Testis (tissue), 3 donors: ENCODE data around the gene MEF2A. TPM values are rescaled to one million over a fixed set of nuclear protein-coding genes. Genes with fewer than 3 reads are reported as not detected.

Source experiments
- DNase-seq: peaks from one replicate; pipeline ENCODE4 v3.0.0-alpha.2; 2019
- H3K27ac ChIP-seq, 2 donors: fragments of 200-600 bp; sonication (generic); one replicate each; pipeline ENCODE4 v1.5.1; 2019
- H3K27me3 ChIP-seq: fragments of 200-600 bp; sonication (generic); one replicate; pipeline ENCODE4 v1.5.1; 2019
- H3K36me3 ChIP-seq: fragments of 200-600 bp; sonication (generic); one replicate; pipeline ENCODE4 v1.5.1; 2017; ENCODE audit warnings: low read depth; ENCODE audit errors: missing control alignments
- H3K4me1 ChIP-seq: fragments of 200-600 bp; sonication (generic); one replicate; pipeline ENCODE4 v1.5.1; 2019
- H3K4me3 ChIP-seq, 2 donors: fragments of 200-600 bp; sonication (generic); one replicate each; pipeline ENCODE4 v1.5.1; 2017 to 2019
- H3K9me3 ChIP-seq: fragments of 200-600 bp; sonication (generic); one replicate; pipeline ENCODE4 v1.5.1; 2017
- POLR2A ChIP-seq: fragments of 450-650 bp; IDR thresholded peaks from one replicate; pipeline ENCODE4 v1.6.1; 2017; ENCODE audit warnings: antibody characterized with exemption, mild to moderate bottlenecking, moderate library complexity
- WGBS, 2 donors: methylation state at CpG; one replicate each; pipeline ENCODE4 v1.1.5; 2018; 5-methylcytosine and 5-hydroxymethylcytosine counted together
- intact Hi-C: fragments of 100-400 bp; cut with DNase I; formaldehyde crosslinking; loops from one replicate; pipeline ENCODE4 v1.15.1; 2023; ENCODE audit warnings: low total_unique reads
- polyA plus RNA-seq: library from polyadenylated mRNA; stranded (reverse); fragments of 350-450 nt; fragmentation: Illumina TruSeq; extraction: RNeasy Lipid Tissue Mini Kit (QIAGEN cat#74804); gene quantifications from one replicate; pipeline ENCODE4 v1.2.3, GENCODE V29; 2014; ENCODE audit warnings: low read depth, low replicate concordance; ENCODE audit not compliant: insufficient read depth
- total RNA-seq, 2 donors: library from RNA; depleted of rRNA; stranded (reverse); fragments of >200 nt; gene quantifications; one replicate each; pipeline ENCODE4 v1.2.3, GENCODE V29; 2016
- TF ChIP-seq, protein P1 (sequence below), 3 experiments: fragments of 450-650 bp in 2 of 3; fragments of 200-600 bp in 1 of 3; sonication (generic) in 1 of 3; IDR thresholded peaks; one replicate each; pipeline ENCODE4 v1.5.1; 2016 to 2019; ENCODE audit warnings: antibody characterized with exemption in 3 of 3, mild to moderate bottlenecking in 2 of 3, moderate library complexity in 1 of 3

Gene MEF2A
- total and polyA plus RNA-seq, 3 donors from 2014 or later: 33.7 to 68.9 (median 67.9) TPM

DNA sequence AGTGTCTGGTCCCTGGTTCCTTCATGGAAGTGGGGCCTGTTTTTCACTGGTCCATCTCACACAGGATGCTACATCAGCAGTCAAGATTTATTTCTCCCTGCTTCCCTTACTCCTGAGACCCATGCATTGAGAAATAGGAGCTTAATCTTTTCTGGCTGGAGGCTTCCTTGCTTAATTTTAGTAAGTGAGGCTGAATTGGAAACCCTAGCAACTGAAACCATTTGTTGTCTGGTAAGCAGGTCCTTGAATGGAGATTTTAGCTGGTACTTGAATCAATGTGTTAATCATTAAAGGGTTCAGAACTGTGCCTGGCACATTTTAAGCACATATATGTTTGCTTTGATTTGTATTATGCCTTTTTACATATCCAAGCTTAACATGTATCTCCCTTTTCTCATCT lies 20.2 kb upstream of the MEF2A start:
- DNase-seq: no peak
- no peak for TF ChIP-seq POLR2A
- TF ChIP-seq, protein P1, sequence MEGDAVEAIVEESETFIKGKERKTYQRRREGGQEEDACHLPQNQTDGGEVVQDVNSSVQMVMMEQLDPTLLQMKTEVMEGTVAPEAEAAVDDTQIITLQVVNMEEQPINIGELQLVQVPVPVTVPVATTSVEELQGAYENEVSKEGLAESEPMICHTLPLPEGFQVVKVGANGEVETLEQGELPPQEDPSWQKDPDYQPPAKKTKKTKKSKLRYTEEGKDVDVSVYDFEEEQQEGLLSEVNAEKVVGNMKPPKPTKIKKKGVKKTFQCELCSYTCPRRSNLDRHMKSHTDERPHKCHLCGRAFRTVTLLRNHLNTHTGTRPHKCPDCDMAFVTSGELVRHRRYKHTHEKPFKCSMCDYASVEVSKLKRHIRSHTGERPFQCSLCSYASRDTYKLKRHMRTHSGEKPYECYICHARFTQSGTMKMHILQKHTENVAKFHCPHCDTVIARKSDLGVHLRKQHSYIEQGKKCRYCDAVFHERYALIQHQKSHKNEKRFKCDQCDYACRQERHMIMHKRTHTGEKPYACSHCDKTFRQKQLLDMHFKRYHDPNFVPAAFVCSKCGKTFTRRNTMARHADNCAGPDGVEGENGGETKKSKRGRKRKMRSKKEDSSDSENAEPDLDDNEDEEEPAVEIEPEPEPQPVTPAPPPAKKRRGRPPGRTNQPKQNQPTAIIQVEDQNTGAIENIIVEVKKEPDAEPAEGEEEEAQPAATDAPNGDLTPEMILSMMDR (IDR thresholded peaks at IDR 0.05): no peak
- Histone ChIP-seq H3K27ac (no peak overlapping the region), H3K4me3 (no peak overlapping the region), H3K4me1 (no peaks in the 10 kb centered on the region), H3K36me3 (no peaks in the 10 kb centered on the region), H3K9me3 (no peaks in the 10 kb centered on the region), H3K27me3 (no peaks in the 10 kb centered on the region)
- intact Hi-C loops: no loop called here

DNA sequence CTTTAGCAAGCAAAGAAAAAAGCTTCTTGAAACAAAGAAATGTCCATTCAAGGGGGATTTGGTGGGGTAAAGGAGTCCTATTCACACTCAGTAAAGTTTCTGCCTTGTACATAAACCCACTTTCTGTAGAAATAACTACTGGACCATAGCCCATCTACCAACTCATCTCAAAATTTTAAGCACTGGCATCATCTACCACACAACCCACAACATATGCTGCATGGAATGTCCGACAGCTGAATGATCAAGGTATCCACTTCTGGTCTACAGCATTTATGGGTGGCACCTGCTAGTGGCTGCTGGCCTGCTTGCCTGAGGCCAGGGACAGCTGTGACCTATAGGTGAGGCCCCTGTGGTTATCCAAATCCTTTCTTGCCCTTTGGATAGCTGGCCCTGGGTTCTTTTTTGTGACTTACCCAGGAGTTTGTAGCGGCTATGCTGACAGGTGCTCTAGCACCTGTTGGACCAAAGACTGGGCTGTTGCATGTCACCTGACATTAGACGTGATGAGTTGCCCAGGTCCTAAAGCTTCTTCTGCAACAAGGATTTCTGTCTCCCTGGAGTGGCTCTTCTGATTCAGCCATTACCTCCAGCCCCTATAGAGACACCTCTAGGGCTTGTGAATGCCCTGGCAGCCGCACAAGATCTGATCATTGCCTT lies 19.2 kb upstream of the MEF2A start:
- no peak overlapping the region for H3K27ac ChIP-seq
- H3K9me3 ChIP-seq: no peaks in the 10 kb centered on the region
- no peaks in the 10 kb centered on the region for H3K4me1 ChIP-seq
- TF ChIP-seq POLR2A: no peak
- TF ChIP-seq, protein P1 (IDR thresholded peaks at IDR 0.05): no peak
- H3K27me3 ChIP-seq: no peaks in the 10 kb centered on the region
- intact Hi-C loops: no loop called here
- no peaks in the 10 kb centered on the region for H3K36me3 ChIP-seq
- no peak for DNase-seq
- H3K4me3 ChIP-seq: no peak overlapping the region
- 78 to 92% methylated on average over 4 of the region's 4 CpGs for WGBS, 2 donors

DNA sequence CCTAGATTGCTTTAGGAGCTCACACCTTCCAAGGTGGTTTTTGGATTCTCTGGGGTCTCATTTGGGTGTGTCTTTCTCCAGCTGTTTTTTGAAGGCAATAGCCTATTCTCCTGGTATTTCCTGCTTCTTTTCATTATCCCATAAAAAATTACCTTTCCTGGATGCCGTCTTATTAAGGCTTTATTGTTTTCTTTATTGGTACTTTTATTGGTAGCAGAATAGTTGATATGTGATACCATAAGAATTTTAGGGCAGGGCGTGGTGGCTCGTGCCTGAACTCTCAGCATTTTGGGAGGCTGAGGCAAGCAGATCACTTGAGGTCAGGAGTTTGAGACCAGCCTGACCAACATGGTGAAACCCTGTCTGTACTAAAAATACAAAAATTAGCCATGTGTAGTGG lies 18.3 kb upstream of the MEF2A start:
- DNase-seq: no peak
- Histone ChIP-seq H3K27me3 (no peaks in the 10 kb centered on the region), H3K36me3 (no peaks in the 10 kb centered on the region), H3K4me1 (no peaks in the 10 kb centered on the region), H3K4me3 (no peak overlapping the region), H3K27ac (no peak overlapping the region), H3K9me3 (no peaks in the 10 kb centered on the region)
- 94% methylated on average over 3 of the region's 3 CpGs for WGBS, 2 donors
- intact Hi-C loops: no loop called here
- TF ChIP-seq, protein P1 (IDR thresholded peaks at IDR 0.05): no peak
- TF ChIP-seq POLR2A: no peak

DNA sequence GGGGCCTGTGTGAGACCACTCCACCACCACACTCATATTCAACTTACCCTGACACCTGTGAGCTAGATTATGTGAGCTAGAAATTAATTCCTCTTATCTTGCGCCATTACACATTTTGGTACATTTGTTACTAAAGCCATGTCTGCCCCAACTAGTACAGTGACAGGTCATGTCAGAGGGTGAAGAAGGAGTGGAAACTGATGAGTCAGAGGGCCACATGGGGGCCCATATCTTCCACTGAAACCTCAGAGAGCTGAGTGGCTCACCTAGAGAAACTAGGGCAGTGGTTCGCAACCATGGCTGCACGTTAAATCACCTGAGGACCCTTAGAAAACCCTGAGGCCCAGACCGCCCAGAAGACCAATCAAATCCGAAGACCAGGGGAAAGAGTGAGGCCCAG lies 15.7 kb upstream of the MEF2A start:
- no peaks in the 10 kb centered on the region for H3K27me3 ChIP-seq
- intact Hi-C loops: no loop called here
- 91 to 93% methylated on average over 5 of the region's 5 CpGs for WGBS, 2 donors
- TF ChIP-seq POLR2A: no peak
- TF ChIP-seq, protein P1 (IDR thresholded peaks at IDR 0.05): no peak
- no peak overlapping the region for H3K4me3 ChIP-seq
- DNase-seq: no peak
- no peaks in the 10 kb centered on the region for H3K36me3 ChIP-seq
- H3K9me3 ChIP-seq: no peaks in the 10 kb centered on the region
- H3K27ac ChIP-seq: no peak overlapping the region
- H3K4me1 ChIP-seq: no peaks in the 10 kb centered on the region

DNA sequence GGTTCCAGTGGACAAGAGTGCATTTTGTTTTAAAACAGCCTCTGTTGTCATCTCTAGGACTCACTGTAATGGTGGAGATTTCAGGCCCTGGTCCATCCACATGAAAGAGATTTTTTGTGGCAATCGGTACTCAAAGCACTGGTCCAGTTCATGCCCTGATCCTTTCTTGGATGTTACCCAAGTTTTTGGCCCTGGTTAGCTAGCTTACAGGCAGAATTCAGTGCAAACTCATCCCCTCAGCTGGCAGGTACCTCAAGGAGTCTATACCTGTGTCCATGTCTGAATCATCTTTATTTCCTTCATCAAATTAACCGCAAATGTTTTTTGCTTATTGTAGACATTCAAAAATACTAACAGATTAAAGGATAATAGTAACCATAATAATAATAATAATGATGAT lies 13.7 kb upstream of the MEF2A start:
- WGBS, 2 donors: 75 to 83% methylated on average over 2 of the region's 2 CpGs
- Histone ChIP-seq H3K9me3 (no peaks in the 10 kb centered on the region), H3K4me1 (no peaks in the 10 kb centered on the region), H3K27me3 (no peaks in the 10 kb centered on the region), H3K27ac (no peak overlapping the region), H3K4me3 (no peak overlapping the region), H3K36me3 (no peaks in the 10 kb centered on the region)
- intact Hi-C loops: no loop called here
- TF ChIP-seq, protein P1 (IDR thresholded peaks at IDR 0.05): no peak
- no peak for TF ChIP-seq POLR2A
- DNase-seq: no peak
